ENCODE data around the gene PSMC1.

Gene PSMC1

GRCh38 chr14:90293766-90294730 is 37.7 kb downstream of the PSMC1 start:
- no peak for DNase-seq (ENCODE audit: low spot score)
- in situ Hi-C loops (cut with MboI; ENCODE audit: low pct_unique_long_range_greater_than_20kb, low sequenced_read_pairs, unreplicated experiment): no loop called here
- no peak for TF ChIP-seq CTCF (IDR thresholded peaks at IDR 0.05; ENCODE audit: extremely low read depth, insufficient read depth, missing control alignments)

- no peak for TF ChIP-seq CTCF (IDR thresholded peaks at IDR 0.05; ENCODE audit: extremely low read depth, insufficient read depth, missing control alignments)
- in situ Hi-C loops (cut with MboI; ENCODE audit: low pct_unique_long_range_greater_than_20kb, low sequenced_read_pairs, unreplicated experiment): no loop called here
- no peak for DNase-seq (ENCODE audit: low spot score)
Observed at GRCh38 chr14:90294872-90295271, 38.5 kb downstream of the PSMC1 start.

- in situ Hi-C loops (cut with MboI; ENCODE audit: low pct_unique_long_range_greater_than_20kb, low sequenced_read_pairs, unreplicated experiment): no loop called here
- DNase-seq (ENCODE audit: low spot score): no peak
- TF ChIP-seq CTCF (IDR thresholded peaks at IDR 0.05; ENCODE audit: extremely low read depth, insufficient read depth, missing control alignments): no peak
Observed at GRCh38 chr14:90295870-90296516, 39.6 kb downstream of the PSMC1 start.

GRCh38 chr14:90296641-90297040 is 40.3 kb downstream of the PSMC1 start:
- no peak for TF ChIP-seq CTCF (IDR thresholded peaks at IDR 0.05; ENCODE audit: extremely low read depth, insufficient read depth, missing control alignments)
- no peak for DNase-seq (ENCODE audit: low spot score)
- in situ Hi-C loops (cut with MboI; ENCODE audit: low pct_unique_long_range_greater_than_20kb, low sequenced_read_pairs, unreplicated experiment): no loop called here

GRCh38 chr14:90297876-90298629 is 41.7 kb downstream of the PSMC1 start:
- in situ Hi-C loops (cut with MboI; ENCODE audit: low pct_unique_long_range_greater_than_20kb, low sequenced_read_pairs, unreplicated experiment): no loop called here
- TF ChIP-seq CTCF (IDR thresholded peaks at IDR 0.05; ENCODE audit: extremely low read depth, insufficient read depth, missing control alignments): no peak
- no peak for DNase-seq (ENCODE audit: low spot score)

- in situ Hi-C loops (cut with MboI; ENCODE audit: low pct_unique_long_range_greater_than_20kb, low sequenced_read_pairs, unreplicated experiment): no loop called here
- no peak for DNase-seq (ENCODE audit: low spot score)
- TF ChIP-seq CTCF (IDR thresholded peaks at IDR 0.05; ENCODE audit: extremely low read depth, insufficient read depth, missing control alignments): no peak
Observed at GRCh38 chr14:90299408-90299807, 43.1 kb downstream of the PSMC1 start.
